ENCODE results near the gene ERC1. TPM values are rescaled to one million over a fixed set of nuclear protein-coding genes. Genes with fewer than 3 reads are reported as not detected.

The ERC1 gene
- total and polyA plus RNA-seq, 9 of the 15 experiments (the other 6 are each of a cell fraction or from before 2014, with no cell fraction given): 0.74 to 11.8 (median 4.8) TPM

- TF ChIP-seq E2F8 (IDR thresholded peaks at IDR 0.05; ENCODE audit: low read depth, partially characterized antibody) (peak; percentile 91), PRDM10 (IDR thresholded peaks at IDR 0.05; ENCODE audit: partially characterized antibody) (peak; percentile 68), COPS2 (conservative IDR thresholded peaks at IDR 0.05) (no peak), MTA3 (IDR thresholded peaks at IDR 0.05; ENCODE audit: borderline replicate concordance) (peak; percentile 73; the same call in 1 of the 2 replicates), NRF1 (conservative IDR thresholded peaks at IDR 0.05 in 1 of 2, IDR thresholded peaks at IDR 0.05 in 1 of 2) (peak; percentile 91 to 92), POU5F1 (IDR thresholded peaks at IDR 0.05; ENCODE audit: borderline replicate concordance, low read depth, low read length, partially characterized antibody) (no peak), E2F5 (CRISPR knock-in tag; IDR thresholded peaks at IDR 0.05) (no peak), ZBTB34 (CRISPR knock-in tag; IDR thresholded peaks at IDR 0.05) (no peak), CTCFL (IDR thresholded peaks at IDR 0.05; ENCODE audit: borderline replicate concordance, insufficient read depth, low read depth, low read length, poor library complexity, severe bottlenecking) (peak; percentile 61), IRF9 (tag; IDR thresholded peaks at IDR 0.05) (no peak), GMEB1 (CRISPR knock-in tag; IDR thresholded peaks at IDR 0.05) (peak; percentile 21; the same call in 1 of the 2 replicates)
These were observed 41.4 kb upstream of the ERC1 start, which contains the start of gene RAD52 (continued) for GRCh38 chr12:949453-950191.

Measured in K562 (cell line).